HUDEP-2 (cell line): Measurements from ENCODE around the gene FOXN3.

Experiments
- DNase-seq, 76 experiments: peaks; one replicate each; lab custom pipeline; 2025; ENCODE audit not compliant: unreplicated experiment in 76 of 76; lab: John Stamatoyannopoulos, UW

FOXN3 gene

DNA sequence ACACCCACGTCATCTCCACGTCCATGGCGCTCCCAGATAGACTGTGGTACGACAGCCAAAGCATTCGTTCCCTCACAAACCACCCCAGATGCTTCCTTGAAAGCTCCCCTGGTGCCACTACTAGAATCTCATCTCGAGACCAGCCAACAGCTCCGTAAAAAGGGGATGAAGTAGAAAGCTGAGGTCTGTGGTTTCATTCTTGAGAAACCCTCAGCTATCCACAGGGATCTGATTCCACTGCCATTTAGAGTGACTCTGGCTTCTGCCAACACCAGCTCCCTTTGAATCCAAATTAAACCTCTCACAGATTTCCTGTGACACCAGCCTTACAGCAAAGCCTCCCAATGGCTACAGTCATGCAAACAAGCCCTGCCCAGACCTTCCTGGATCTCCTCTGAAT, 18.5 kb upstream of the FOXN3 start:
- DNase-seq, result no peak

DNA sequence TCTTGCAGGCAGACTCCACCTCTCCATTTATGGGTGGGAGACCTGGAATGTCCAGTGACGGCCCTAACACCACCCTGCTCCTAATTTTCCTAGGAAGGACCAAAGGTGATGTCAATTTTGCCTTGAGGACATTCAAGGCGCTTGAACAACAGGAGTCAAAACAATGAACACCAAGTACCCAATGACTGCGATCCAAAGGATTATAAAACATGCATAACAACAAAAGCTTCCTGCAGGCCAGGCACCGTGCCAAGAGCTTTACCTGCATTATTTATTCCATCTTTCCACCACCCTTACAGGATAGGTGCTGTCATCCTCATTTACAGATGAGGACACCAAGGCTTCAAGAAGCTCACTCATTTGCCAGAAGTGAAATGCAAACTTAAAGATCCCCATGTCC, 15.2 kb upstream of the FOXN3 start:
- DNase-seq, result no peak

DNA sequence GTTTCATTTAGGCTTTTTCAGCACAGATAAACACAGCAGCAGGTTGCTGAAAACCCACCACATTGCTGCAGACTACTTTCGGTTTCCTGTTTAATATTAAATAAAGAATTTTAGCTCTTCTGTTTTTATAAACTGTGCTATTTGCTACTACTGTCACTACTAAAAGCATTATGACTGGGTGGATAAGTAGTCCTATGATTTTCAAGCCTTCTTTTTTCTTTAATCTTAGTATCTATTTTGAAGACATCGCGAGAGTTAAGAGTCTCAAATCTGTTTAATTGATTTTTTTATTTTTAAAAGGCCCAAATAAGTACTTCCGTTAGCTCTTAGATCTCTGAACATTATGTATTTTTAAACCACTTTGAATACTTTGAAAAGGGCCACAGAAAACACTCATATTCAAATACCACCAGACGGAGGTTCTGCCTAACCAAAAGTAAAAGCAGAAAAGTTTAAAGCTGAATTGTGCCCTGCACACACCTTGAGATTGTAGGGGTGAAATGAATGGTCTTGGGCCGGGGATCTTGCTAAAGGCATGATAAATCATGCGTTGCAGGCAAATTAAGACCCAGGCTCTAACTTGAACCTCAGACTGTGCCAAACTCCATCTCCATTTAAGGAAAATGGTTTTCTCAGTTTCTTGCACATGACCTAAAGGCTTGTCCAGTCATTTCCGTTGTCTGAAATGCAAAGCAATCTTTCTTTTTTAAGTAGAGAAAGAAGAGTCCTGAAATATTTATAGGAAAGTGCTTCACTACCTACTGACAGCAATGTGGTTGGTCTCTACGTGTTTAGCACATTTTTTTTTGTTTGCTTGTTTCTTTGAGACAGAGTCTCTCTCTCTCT, 13.6 kb upstream of the FOXN3 start:
- no peak for DNase-seq

DNA sequence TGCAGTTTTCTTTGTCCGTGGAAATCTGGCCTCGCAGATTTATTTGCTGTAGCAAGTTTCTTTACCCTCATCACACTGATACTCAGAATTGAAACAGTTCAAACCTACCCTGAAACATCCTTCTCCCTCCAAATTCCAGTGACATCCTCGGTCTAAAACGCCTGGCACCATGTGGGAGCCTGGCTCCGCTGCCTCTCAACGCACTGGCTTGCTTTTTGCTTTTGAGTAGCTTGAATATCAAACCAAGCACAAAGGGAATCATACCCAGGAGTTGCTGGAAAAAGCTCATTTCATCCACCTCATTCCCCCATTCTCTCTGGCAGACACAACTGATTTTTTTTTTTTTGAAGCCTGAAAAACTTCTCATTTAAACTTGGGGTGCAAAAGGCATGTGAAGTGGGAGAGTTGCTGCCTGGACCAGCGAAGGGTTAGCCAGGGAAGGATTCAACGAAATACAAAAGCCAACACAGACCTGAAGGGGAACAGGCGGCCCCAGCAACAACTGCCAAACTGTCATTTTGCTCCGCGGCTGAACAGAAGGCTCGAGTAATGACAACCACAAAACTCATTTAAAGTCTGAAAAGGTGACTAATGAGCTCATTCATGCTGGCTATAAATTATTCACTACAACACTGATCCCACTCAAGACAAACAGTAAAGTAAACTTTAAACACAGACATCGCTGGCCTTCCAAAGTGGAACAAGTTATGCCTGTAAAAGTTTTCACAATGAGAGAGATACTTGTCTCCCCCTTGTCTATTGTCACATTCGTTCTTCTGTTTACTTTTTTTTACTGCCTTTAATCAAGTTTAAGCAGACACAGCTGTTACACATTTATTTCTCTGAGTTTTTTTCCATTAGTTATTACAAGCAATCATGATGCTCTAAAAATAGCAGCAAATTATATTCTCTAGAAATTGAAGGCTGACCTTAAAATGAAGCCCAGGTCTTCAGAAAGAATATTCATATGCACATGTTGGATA, 12.5 kb upstream of the FOXN3 start:
- no peak for DNase-seq

DNA sequence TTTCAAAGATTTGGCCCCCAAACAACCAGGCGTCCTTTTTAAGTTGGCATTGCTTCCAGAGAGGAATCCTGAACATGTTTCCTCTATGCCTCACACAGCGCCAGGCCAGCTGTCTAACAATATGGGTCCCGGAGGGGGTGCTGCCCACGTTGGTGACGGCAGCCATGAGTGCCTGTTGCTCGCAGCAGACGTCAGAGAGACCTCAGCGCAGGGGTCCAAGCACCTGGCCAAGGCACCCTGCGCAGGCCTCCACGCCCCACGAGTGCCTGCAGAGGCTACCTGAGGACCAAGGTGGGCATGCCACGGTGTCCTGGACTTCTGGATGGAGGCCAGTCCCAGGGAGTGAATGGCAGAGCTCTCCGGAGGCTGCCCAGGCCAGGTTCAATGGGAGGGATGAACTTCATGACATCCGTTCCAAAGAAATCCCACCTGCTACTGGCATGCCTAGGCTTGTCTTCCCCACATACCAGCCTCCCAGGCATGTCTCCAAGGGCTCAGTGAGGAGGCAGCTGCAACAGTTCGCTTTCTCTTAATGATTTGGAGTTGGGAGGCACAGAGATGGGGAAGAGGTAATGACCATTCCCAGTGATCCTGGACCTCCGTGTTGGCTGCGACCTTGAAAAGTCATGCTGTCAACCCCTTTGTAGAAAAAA, 11.6 kb upstream of the FOXN3 start:
- DNase-seq, result no peak

DNA sequence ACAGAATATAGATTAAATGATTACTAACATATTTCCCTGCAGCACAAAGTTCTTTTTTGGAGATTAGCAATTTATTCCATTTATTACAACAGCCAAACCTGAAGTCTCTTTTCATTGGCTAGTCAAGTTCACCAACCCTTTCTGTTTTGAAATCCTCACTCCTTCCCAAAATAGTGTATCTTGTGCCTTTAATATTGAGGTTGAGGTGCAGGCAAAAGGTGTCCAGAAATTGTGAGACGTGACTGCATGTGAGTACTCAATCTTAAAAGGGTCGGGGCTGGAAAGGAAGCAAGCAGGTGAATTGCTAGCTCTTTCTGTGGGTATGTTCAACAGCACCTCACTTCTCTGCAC, 11.1 kb upstream of the FOXN3 start:
- DNase-seq, result no peak

DNA sequence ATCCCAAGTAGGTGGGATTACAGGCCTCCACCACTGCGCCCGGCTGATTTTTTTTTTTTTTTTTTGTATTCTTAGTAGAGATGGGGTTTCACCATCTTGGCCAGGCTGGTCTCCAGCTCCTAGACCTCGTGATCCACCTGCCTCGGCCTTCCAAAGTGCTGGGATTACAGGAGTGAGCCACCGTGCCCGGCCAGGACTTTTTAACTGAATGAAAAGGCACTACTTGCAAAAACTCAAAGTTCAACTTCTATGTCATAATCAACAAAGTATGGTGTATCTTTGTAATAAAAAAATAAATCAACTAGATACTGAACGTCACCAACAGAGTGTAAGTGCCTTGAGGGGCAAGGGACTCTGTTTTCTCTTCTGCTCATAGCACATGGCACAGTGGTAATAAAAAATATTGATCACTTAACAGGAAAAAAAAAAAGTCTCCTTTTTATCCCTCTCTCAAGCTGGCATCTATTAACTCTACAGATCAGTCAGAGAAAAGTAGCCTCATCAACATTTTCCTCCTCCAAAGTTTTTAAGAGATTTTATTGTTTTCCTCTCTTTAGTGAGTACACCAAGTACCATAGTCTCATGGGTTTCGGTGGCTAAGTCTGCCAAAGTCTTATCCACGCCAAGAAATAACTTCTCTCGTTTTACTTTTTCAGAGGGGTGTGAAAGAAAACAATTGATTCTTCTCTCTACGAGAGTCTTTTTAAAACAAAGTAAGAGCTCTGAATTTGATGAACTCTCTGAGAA, 10.6 kb upstream of the FOXN3 start:
- no peak for DNase-seq

DNA sequence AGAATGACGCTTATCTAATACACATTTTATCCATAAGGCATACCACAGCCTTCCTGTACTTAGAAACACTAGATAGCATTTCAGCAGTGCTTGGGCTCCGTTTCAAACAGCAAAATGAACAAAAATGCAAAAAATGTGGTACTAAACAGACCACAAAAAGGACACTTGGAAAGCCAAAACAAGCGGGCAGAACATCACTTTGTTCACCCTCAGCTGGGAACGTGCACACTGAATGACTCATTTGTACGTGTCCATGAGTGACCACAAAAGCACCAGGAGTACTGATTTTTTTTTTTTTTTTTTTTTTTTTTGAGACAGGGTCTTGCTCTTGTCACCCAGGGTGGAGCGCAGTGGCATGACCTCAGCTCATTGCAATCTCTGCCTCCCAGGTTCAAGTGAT, 8.9 kb upstream of the FOXN3 start:
- DNase-seq, result no peak

DNA sequence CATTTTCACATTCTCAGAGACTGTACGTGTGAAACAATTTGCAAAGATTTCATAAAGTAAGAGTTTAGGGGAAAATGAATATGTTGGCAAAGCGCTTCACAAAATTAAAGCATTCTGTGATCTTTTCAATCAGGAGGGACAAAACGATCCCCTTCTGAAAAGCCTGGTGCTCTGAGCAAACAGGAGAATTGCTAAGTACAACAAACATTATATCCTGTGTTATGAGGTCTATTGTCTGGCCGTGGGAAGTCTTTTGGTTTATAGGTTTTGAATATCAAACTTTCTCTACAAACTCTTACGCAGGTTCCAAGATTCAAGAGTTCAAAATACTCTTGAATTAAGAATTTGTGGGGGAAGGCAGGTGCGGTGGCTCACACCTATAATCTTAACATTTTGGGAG, 7.2 kb upstream of the FOXN3 start:
- DNase-seq, result no peak

DNA sequence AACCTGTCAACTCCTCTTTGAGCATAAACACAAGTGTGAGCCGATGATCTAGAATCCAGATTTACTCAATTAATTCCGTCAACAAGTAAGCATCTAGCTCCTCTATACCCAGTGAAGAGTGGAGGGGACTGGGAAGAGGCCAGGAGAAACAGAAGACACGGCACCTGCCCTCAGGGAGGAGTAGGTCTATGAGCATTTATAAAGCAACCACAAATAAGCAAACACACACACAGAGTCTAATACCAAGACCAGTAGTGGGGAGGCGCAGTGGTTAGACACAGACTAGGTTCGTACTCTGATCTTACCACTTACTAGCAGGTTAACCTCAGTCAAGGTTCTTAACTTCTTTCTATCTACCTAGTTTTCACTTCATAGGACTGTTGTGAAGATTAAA, 5.9 kb upstream of the FOXN3 start:
- no peak for DNase-seq

DNA sequence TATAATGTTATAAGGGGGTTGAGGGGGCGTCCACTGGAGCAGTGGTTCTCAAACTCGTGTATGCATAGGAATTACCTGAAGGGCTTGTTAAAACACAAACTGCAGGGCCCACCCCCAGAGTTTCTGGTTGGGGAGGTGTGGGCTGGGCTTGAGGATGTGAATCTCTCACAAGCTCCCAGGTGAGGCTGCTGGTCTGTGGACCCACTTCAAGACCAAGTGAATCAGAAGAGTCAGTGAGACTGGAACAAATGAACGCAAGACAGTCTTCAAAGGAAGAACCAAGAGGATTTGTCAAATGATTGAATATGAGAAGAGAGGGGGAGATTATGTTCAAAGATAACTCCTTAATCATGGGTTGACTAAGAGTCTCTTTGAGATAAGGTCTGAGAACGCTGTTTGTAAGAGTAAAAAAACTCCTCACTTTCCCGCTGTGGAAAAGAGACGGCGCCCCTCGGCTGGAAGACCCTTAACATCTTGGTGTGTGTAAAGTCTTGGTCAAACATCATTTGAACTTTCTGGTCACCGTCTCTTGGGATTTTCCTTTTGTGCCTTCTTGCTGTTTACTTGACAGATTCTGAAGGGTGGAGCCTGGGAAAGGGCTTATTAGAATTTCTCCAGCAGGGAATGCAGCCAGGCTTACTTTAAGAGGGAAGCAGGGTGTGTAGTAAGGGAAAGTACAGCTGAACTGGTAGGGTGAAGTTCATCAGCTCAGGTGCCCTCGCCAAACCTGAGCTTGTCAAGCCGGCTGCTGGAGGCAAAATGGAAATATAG, 5.3 kb upstream of the FOXN3 start:
- DNase-seq, result no peak

DNA sequence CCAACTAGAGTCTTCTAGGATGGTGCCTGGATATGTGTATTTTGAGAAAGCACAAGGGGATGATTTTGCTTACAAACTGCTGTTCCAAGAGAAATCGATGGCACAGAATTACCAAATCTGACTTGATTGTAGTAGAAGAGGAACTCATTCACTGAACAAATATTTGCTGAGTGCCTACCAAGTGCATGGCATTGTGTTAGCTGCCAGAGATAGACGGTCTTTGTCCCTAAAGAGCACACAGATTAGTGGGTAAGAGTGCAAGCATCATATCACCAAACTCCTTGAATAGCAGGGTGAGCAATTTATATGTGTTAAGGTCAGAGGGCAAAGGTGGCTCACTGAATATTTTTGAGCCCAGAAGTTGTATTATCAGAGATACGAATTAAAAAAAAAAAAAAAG, 3.5 kb upstream of the FOXN3 start:
- no peak for DNase-seq

DNA sequence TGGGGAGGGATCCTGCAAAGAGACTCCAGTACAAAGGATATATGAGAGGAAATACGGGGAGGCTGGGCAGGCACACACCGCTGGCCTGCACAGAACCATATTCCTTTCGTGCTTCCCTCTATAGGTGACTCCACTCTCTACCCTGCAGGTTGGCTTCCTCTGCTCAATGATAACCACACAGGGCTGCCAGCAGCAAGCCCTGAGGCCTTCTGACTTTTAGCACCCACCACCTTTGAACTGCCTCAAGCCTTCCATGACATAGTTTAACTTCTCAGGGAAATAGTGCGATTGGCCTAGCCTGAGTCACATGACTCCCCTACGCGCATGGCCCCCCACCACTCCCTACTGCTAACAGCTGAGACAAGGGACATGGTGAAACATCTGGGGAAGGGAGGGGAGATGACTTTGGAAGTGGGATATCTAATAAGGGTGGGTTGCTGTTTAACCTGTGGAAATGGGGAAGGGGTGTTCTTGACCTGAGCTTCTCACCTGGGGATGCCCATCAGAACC, 3.0 kb upstream of the FOXN3 start:
- no peak for DNase-seq

DNA sequence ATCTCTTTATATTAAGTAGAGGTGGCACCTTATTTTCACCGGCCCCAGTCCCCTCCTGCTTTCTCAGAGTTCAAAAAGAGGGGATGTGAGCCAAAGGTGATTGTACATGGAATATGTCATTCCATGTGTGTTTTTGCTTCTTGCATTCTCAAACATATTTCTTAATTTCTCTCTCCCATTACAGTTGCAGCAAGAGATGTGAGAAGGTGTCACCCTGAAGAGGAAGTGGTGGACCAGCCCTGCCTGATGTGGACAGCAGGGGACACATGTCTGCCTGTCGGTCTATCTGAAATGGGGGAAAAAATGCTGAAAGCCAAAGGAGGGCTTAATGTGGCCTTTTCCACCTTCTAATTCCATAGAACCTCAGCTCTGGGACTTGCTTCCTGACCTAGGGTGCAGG, 1.9 kb upstream of the FOXN3 start:
- no peak for DNase-seq

DNA sequence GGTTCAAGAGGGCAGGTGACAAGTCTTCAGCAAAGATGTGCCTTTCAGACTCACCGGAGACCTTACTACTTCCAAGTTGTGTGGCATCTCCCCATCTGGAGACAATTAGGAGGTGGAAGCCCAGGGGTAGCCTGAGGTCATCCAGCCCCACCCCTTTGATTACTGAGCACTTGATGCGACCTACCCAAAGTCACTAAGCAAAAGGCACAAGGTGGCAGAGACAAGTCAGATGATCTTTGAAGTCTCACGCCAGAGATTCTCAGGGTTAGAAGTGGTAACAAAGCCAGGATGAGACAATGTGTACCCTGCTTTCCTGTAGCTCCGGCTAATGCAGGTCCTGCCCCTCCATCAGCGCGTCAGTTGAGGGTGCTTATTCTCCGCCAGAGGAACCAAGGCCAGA, 1.4 kb upstream of the FOXN3 start:
- peak in 8 of 76 experiments; percentile 2 to 21 (median 12) for DNase-seq

DNA sequence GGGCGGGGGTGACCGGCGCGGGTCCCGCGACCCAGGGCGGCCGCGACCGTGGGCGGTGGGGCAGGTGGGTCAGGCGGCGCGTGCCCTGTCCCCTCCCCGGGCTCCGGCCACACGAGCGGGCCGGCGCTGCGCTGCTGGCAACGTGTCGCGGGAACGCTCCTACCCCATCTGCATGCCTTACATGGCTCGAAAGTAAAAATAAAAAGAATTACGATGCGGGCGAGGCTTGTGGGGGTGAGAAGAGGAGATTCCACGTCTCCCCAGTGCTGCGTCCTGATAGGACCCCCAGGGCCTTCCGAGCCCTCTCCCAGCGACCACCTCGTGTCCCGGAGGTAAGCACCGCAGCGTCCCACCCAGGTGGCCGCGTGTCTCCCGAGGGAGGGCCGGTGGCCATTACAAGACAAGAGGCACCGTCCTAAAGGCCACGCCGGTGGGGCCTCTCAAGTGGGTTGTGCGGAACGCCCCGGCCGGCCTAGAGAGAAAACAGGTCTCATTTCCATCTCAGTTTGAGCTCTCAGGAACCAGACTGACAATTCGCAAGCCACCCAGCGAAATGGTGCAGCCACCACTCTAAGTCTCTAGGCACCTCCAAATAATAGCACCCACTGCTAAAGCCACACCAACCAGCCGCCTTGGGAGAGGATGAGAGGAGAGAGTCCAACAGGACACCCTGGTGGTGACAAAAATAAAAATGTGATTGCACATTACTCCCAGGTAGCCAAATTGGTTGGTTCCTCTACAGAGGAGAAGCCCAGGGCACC, 612 bp upstream of the FOXN3 start:
- DNase-seq, result peak in 73 of 76 experiments; percentile 14 to 81 (median 54)

DNA sequence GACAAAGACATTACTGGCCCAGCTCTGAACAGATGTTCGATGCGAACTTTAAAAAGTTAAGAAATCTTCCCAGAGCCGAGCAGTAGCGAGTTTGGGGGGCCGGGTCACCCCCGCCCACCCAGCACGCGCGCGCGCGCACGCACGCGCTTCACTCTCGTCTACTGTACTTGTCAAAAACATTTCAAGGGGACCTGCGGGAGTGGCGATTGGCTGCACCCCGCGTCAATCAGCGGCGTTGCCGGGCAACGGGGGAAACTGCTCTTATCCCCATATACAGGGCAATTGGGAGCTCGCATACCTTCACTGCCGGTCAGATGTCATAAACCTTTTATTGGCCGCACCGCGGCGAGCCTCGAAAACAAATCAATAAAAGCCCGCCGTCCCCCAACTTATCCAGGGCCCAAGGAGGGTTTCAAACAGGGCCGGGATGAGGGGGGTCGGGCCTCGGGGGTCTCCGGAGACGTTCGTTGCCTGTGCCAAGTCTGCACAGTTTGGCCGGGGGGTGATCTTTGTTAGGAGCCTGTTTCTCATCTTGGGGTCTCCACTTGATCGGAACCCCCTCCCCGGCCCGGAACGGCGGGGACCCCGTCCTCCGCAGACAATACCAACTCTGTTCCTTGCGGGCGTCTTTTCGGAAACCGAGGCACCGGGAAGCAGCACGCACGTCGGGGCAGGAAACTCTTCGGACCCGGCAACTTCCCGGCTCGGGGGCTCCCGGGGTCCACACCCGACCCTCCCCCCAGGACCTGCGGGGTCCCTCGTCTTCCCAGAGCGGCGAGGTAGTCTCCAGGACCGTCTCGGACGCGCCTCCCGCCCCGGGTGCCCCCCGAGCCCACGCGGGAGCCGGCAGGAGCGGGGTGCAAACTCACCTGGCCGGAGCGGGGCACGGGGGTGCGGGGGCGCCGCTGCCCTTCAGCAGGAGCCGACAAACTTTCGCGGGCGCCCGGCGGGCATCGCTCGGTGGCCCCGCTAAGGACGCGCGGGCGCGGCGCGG, 734 bp downstream of the FOXN3 start:
- DNase-seq, result peak; percentile 56 to 99 (median 96)

DNA sequence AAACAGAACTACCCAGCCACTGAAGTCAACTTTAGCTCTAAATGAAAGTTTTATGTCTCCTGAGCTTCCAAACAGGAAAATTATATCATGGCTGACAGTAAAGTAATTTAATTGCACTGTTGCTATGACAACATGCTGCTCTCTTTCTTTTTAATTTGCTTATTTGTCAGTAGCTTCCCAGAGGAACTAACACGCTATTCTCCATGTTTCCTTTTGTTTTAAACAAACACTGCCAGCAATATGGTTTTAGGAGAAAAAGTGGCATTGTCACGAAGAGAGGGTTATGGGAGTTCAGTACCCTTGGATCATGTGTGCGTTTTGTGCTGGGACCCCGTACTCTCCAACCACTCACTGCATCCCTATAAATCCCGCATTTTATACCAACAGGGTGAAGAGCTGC, 1.9 kb downstream of the FOXN3 start:
- DNase-seq, result no peak
